ENCODE results near the gene CAPN1. TPM values are rescaled to one million over a fixed set of nuclear protein-coding genes. Genes with fewer than 3 reads are reported as not detected.

The CAPN1 gene
- total RNA-seq, 1 donor from 2014 or later: 598 TPM

DNA sequence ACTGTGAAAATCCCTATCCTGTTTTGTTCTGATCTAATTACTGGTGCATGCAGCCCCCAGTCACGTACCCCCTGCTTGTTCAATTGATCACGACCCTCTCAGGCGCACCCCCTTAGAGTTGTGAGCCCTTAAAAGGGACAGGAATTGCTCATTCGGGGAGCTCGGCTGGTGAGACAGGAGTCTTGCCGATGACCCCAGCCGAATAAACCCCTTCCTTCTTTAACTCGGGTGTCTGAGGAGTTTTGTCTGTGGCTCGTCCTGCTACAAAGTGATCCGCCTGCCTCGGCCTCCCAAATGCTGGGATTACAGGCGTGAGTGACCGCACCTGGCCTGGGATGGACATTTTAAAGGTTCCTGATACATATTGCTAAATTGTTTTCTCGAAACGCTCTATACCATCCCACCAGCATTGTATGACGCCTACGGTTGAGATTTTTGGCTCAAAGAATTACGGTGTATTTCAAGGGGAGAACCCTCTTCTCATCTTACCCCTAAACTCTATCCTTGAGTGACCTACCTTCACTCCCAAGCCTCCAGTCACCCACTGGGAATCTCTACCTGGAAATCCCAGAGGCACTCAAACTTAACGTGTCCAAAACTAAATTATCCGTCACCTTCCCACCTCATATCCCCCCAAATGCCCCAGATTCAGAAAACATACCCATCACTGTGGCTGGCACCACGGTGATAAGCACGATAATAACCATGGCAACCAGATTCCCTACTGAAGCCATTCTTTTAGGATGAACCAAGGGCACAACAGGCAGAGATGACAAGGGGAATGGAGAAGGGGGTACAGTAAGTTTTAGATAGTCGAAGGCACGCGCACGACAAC is 79.2 kb downstream of the CAPN1 start:
- no peak for DNase-seq (ENCODE audit: low spot score)

Other genes with a start within 250 kb of the CAPN1 start
- gene GPHA2, start 246.0 kb upstream of the CAPN1 start, total RNA-seq: not detected
- gene MAJIN, start 209.8 kb upstream of the CAPN1 start, total RNA-seq: not detected
- gene BATF2, start 185.0 kb upstream of the CAPN1 start, total RNA-seq: 4.6 TPM
- gene ARL2, start 167.8 kb upstream of the CAPN1 start, total RNA-seq: 78.1 TPM
- gene SNX15, start 154.5 kb upstream of the CAPN1 start, total RNA-seq: 17.6 TPM
- 4.5 TPM for gene SAC3D1, start 140.7 kb upstream of the CAPN1 start, total RNA-seq
- gene NAALADL1, start 123.4 kb upstream of the CAPN1 start, total RNA-seq: 10.3 TPM
- gene CDCA5, start 97.9 kb upstream of the CAPN1 start, total RNA-seq: 1.9 TPM
- gene ZFPL1, start 97.7 kb upstream of the CAPN1 start, total RNA-seq: 33.7 TPM
- gene VPS51, start 85.7 kb upstream of the CAPN1 start, total RNA-seq: 131 TPM
- 37.5 TPM for gene TM7SF2, start 70.1 kb upstream of the CAPN1 start, total RNA-seq
- gene ZNHIT2, start 64.2 kb upstream of the CAPN1 start, total RNA-seq: 13.7 TPM
- 999 TPM for gene FAU, start 59.8 kb upstream of the CAPN1 start, total RNA-seq
- 49.8 TPM for gene MRPL49, start 59.6 kb upstream of the CAPN1 start, total RNA-seq
- gene SYVN1, start 47.4 kb upstream of the CAPN1 start, total RNA-seq: 76.2 TPM
- not detected for gene SPDYC, start 11.7 kb upstream of the CAPN1 start, total RNA-seq
- 12.2 TPM for gene POLA2, start 80.0 kb downstream of the CAPN1 start, total RNA-seq
- gene CDC42EP2, start 132.9 kb downstream of the CAPN1 start, total RNA-seq: 21.0 TPM
- 61.5 TPM for gene DPF2, start 151.9 kb downstream of the CAPN1 start, total RNA-seq
- not detected for gene TIGD3, start 172.8 kb downstream of the CAPN1 start, total RNA-seq
- gene SLC25A45, start 200.7 kb downstream of the CAPN1 start, total RNA-seq: 9.4 TPM
- gene FRMD8, start 204.7 kb downstream of the CAPN1 start, total RNA-seq: 31.2 TPM
- gene NEAT1, start 240.9 kb downstream of the CAPN1 start, total RNA-seq: 1,155 TPM

Data from ureter (tissue), 1 donor.